ENCODE measurements around the gene CHST2.

The CHST2 gene

DNA sequence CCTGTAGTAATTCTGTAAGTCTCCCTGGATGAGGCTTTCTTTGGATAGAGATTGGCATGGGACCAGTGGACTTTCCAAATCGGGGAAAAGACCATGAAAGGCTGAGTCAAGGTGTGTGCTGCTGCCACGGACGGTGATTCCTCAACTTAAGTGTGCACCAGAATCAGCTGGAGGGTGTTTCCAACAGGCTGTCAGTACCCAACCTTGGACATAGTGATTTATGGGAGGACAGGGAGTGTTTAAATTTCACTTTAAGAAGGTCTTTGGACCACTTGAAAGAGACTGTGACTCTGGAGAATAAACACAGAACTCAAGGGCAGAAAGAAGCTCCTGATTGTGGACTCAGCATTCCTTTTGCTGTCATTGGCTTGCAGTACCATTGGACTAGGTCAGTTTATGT, 20.4 kb upstream of the CHST2 start:
- DNase-seq (ENCODE audit: low read depth), result no peak
- no peak overlapping the region for H3K4me3 ChIP-seq (ENCODE audit: low read depth, low read length)
- TF ChIP-seq, protein P1, sequence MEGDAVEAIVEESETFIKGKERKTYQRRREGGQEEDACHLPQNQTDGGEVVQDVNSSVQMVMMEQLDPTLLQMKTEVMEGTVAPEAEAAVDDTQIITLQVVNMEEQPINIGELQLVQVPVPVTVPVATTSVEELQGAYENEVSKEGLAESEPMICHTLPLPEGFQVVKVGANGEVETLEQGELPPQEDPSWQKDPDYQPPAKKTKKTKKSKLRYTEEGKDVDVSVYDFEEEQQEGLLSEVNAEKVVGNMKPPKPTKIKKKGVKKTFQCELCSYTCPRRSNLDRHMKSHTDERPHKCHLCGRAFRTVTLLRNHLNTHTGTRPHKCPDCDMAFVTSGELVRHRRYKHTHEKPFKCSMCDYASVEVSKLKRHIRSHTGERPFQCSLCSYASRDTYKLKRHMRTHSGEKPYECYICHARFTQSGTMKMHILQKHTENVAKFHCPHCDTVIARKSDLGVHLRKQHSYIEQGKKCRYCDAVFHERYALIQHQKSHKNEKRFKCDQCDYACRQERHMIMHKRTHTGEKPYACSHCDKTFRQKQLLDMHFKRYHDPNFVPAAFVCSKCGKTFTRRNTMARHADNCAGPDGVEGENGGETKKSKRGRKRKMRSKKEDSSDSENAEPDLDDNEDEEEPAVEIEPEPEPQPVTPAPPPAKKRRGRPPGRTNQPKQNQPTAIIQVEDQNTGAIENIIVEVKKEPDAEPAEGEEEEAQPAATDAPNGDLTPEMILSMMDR (IDR thresholded peaks at IDR 0.05; ENCODE audit: insufficient read depth, low read depth, low read length, missing control alignments), result no peak

DNA sequence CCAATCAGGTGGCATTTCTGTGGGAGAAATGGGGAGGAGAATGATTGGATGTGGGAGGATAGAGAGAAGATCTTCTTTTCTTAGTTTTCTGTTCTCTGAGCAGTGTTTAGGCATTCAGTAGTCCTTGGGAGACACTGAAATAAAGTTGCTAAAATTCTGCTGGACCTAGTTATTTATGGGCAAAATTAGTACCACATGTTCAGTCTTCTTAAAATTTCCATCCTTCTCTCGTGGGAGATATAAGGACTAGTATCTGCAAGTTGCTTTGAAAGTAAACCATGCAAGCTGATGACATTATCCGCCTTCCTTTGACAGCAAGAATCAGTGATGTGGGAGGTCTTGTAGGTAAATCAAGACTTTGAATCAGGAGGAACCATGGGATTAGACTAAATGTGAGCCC, 19.9 kb upstream of the CHST2 start:
- TF ChIP-seq, protein P1 (IDR thresholded peaks at IDR 0.05; ENCODE audit: insufficient read depth, low read depth, low read length, missing control alignments), result no peak
- DNase-seq (ENCODE audit: low read depth), result no peak
- no peak overlapping the region for H3K4me3 ChIP-seq (ENCODE audit: low read depth, low read length)

DNA sequence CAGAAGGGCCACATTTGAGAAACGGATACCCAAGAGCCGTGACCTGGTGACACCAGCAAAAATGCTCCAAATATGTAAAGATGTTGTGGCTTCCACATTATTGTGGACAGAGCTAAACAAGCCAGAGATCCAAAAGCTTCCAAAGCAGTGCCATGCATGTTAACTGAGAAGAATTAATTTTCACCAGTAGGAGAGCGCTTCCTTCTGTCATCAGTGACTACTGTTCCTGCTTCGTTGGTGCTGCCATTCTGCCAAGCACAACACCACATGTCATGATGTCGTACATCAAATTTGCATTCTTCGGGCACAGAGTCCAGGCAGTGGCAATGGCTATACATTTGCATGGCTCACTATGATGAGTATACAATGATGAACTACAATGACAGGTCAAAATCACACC, 19.1 kb upstream of the CHST2 start:
- TF ChIP-seq, protein P1 (IDR thresholded peaks at IDR 0.05; ENCODE audit: insufficient read depth, low read depth, low read length, missing control alignments), result no peak
- DNase-seq (ENCODE audit: low read depth), result no peak
- no peak overlapping the region for H3K4me3 ChIP-seq (ENCODE audit: low read depth, low read length)

DNA sequence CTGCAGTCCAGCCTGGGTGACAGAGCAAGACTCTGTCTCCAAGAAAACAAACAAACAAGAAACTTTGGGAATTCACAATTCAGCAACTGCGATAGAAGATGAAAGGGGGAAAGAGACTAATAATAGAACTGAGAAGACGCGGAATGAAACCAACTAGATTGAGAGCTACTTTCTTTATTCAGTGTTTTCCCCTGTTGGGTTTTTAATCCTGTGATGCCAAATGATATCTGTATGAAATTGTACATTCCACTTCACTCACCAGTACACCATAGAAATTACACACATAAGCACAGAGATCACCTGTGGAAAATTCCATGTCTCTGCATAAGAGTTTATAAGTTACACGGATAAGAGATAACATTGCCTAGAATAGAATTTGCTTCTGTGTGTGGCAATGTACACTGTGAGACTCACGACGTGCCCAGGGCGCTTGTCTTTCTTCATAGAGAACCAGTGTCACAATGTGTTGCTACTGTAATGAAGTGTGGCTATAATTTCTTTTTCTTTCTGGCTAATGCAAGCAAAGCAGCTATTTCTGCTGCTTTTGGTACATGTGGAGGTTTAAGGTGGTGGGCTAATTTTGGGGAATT, 17.7 kb upstream of the CHST2 start:
- no peak for DNase-seq (ENCODE audit: low read depth)
- TF ChIP-seq, protein P1 (IDR thresholded peaks at IDR 0.05; ENCODE audit: insufficient read depth, low read depth, low read length, missing control alignments), result no peak

DNA sequence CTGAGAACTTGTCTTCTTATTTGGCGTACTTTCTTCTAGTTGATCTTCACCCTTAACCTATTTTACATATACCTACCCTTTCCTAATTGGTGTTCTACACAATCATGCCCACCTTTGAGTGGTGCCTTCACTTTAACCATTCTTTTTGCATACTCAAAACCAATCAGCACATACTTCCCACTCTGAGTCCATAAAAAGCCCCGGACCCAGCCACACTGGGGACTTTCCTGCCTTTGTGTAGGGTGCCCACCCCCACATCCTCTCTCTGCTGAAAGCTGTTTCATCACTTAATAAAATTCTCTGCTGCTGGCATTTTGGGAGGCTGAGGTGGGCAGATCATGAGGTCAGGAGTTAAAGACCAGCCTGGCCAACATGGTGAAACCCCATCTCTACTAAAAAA, 15.9 kb upstream of the CHST2 start:
- TF ChIP-seq, protein P1 (IDR thresholded peaks at IDR 0.05; ENCODE audit: insufficient read depth, low read depth, low read length, missing control alignments), result no peak
- H3K4me3 ChIP-seq (ENCODE audit: low read depth, low read length), result no peak overlapping the region
- DNase-seq (ENCODE audit: low read depth), result peak; percentile 70

More for the DNA sequence above, 17.7 kb upstream of the CHST2 start:
- no peak overlapping the region for H3K4me3 ChIP-seq (ENCODE audit: low read depth, low read length)

DNA sequence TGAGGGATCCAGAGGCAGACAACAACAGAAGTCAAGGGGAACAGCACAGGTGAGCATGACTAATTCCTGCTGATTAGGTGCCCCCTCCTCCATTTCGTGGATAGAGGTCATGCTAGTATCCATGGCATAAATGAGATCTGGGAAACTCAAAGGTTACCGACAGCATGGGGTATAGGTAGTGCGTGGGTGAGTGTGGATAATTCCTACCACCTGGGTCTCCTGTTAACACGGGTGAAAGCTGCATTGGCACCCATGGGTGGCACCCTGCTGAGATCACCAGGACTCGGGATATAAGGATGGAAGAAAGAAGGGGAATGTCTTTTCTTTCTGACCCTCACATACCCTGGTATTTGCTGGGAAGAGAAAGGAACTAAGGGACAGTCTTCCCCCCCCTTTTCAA, 14.4 kb upstream of the CHST2 start:
- no peak for DNase-seq (ENCODE audit: low read depth)
- TF ChIP-seq, protein P1 (IDR thresholded peaks at IDR 0.05; ENCODE audit: insufficient read depth, low read depth, low read length, missing control alignments), result no peak
- no peak overlapping the region for H3K4me3 ChIP-seq (ENCODE audit: low read depth, low read length)

DNA sequence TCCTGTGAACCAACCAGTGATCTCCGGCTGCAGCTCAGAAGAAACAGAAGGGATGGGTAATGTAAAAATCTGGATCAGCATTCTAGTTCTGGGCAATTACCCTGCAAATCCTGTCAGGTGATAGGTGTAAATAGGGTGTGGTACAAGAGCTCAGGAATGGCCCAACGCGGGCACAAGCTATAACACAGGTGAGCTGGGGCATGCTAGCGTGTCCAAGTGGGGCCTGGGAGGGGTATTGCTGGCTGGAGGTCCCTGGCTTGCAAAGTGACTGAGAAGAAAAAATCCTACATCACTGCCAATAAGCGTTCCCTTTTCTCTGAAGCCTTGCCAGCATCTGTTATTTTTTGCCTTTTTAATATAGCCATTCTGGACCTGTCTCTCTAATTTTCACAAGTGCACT, 9.7 kb upstream of the CHST2 start:
- no peak overlapping the region for H3K4me3 ChIP-seq (ENCODE audit: low read depth, low read length)
- no peak for DNase-seq (ENCODE audit: low read depth)
- TF ChIP-seq, protein P1 (IDR thresholded peaks at IDR 0.05; ENCODE audit: insufficient read depth, low read depth, low read length, missing control alignments), result no peak
